Measurements from ENCODE around the gene METTL18. TPM values are rescaled to one million over a fixed set of nuclear protein-coding genes. Genes with fewer than 3 reads are reported as not detected.
"Not testable (repeated sequence)": the region's sequence is repeated elsewhere in the genome, so short reads cannot be mapped to it uniquely, and the experiment has no call there.

The METTL18 gene
- total RNA-seq, 4 donors from 2014 or later = 1.2 to 5.5 (median 2.3) TPM

- H3K27me3 ChIP-seq = no peaks in the 10 kb centered on the region
- WGBS = 48% methylated on average over 2 of the region's 2 CpGs
- no peak for DNase-seq (ENCODE audit: low spot score in 2 of 2)
- H3K4me1 ChIP-seq = no peaks in the 10 kb centered on the region
- H3K4me3 ChIP-seq = no peak overlapping the region
- peaks cover 5% of the 10 kb centered on the region for H3K36me3 ChIP-seq
- no peak for TF ChIP-seq POLR2AphosphoS5 (IDR thresholded peaks at IDR 0.05)
- TF ChIP-seq CTCF (IDR thresholded peaks at IDR 0.05) = no peak
- TF ChIP-seq POLR2A (IDR thresholded peaks at IDR 0.05) = no peak
- no peak for TF ChIP-seq EP300 (IDR thresholded peaks at IDR 0.05)
- H3K9me3 ChIP-seq = no peaks in the 10 kb centered on the region
- H3K27ac ChIP-seq = no peak overlapping the region
Observed at GRCh38 chr1:169814265-169814664, 19.6 kb upstream of the METTL18 start.

GRCh38 chr1:169812131-169812530, 17.4 kb upstream of the METTL18 start:
- no peaks in the 10 kb centered on the region for H3K27me3 ChIP-seq
- DNase-seq (ENCODE audit: low spot score in 2 of 2) = no peak
- H3K9me3 ChIP-seq = no peaks in the 10 kb centered on the region
- H3K4me3 ChIP-seq = no peak overlapping the region
- H3K36me3 ChIP-seq = peaks cover 5% of the 10 kb centered on the region
- no peaks in the 10 kb centered on the region for H3K4me1 ChIP-seq
- H3K27ac ChIP-seq = no peak overlapping the region
- WGBS = 93% methylated on average over 2 of the region's 2 CpGs
- no peak for TF ChIP-seq CTCF (IDR thresholded peaks at IDR 0.05)
- no peak for TF ChIP-seq EP300 (IDR thresholded peaks at IDR 0.05)
- no peak for TF ChIP-seq POLR2A (IDR thresholded peaks at IDR 0.05)
- no peak for TF ChIP-seq POLR2AphosphoS5 (IDR thresholded peaks at IDR 0.05)

- not testable (repeated sequence) for DNase-seq (ENCODE audit: low spot score in 2 of 2); H3K4me3 ChIP-seq; H3K4me1 ChIP-seq; H3K36me3 ChIP-seq; H3K27me3 ChIP-seq; H3K9me3 ChIP-seq; H3K27ac ChIP-seq
Observed at GRCh38 chr1:169811418-169812035, 16.8 kb upstream of the METTL18 start.

- DNase-seq (ENCODE audit: low spot score in 2 of 2) = no peak
- no peak overlapping the region for H3K4me3 ChIP-seq
- peaks cover 11% of the 10 kb centered on the region for H3K36me3 ChIP-seq
- TF ChIP-seq CTCF (IDR thresholded peaks at IDR 0.05) (peak; percentile 33 to 41), POLR2A (IDR thresholded peaks at IDR 0.05) (no peak), EP300 (IDR thresholded peaks at IDR 0.05) (no peak), POLR2AphosphoS5 (IDR thresholded peaks at IDR 0.05) (no peak)
- WGBS = 56% methylated on average over 4 of the region's 4 CpGs
- no peaks in the 10 kb centered on the region for H3K4me1 ChIP-seq
- no peaks in the 10 kb centered on the region for H3K27me3 ChIP-seq
- no peak overlapping the region for H3K27ac ChIP-seq
- no peaks in the 10 kb centered on the region for H3K9me3 ChIP-seq
Observed at GRCh38 chr1:169809370-169810095, 14.8 kb upstream of the METTL18 start.

- Histone ChIP-seq H3K36me3 (peaks cover 14% of the 10 kb centered on the region), H3K27me3 (no peaks in the 10 kb centered on the region), H3K27ac (no peak overlapping the region), H3K9me3 (no peaks in the 10 kb centered on the region), H3K4me3 (no peak overlapping the region), H3K4me1 (no peaks in the 10 kb centered on the region)
- DNase-seq (ENCODE audit: low spot score in 2 of 2) = no peak
- TF ChIP-seq CTCF (IDR thresholded peaks at IDR 0.05) (no peak), EP300 (IDR thresholded peaks at IDR 0.05) (no peak), POLR2A (IDR thresholded peaks at IDR 0.05) (no peak), POLR2AphosphoS5 (IDR thresholded peaks at IDR 0.05) (no peak)
- WGBS = 90% methylated on average over 2 of the region's 2 CpGs
Observed at GRCh38 chr1:169804941-169805340, 10.2 kb upstream of the METTL18 start.
